ENCODE results near the gene ZNF75A. TPM values are rescaled to one million over a fixed set of nuclear protein-coding genes. Genes with fewer than 3 reads are reported as not detected.

ZNF75A gene
- total RNA-seq, 2 experiments from 2014 or later = 63.6 to 63.8 TPM

- POLR2A ChIA-PET = interaction anchor here (0.7 to 3.1 kb wide), 7 partner anchors 9 to 153 kb away, joined by 3 to 31 read pairs (median 5); partner anchors contain the start of genes ZNF174, ZNF263 and ZSCAN32
- peak overlapping the region; percentile 88 for H3K27ac Mint-ChIP-seq
- H3K9me3 Mint-ChIP-seq = peaks cover 38% of the 10 kb centered on the region
- peak overlapping the region; percentile 81 for H3K4me3 Mint-ChIP-seq
- no peak for ATAC-seq (ENCODE audit: low read depth)
- no peak for DNase-seq
- H3K4me1 Mint-ChIP-seq = peaks cover 16% of the 10 kb centered on the region
- H3K36me3 Mint-ChIP-seq = peaks cover 78% of the 10 kb centered on the region
- no peaks in the 10 kb centered on the region for H3K27me3 Mint-ChIP-seq
These were observed 927 bp upstream of the ZNF75A start for GRCh38 chr16:3304370-3304769.

- ATAC-seq (ENCODE audit: low read depth) = no peak
- peaks cover 29% of the 10 kb centered on the region for H3K9me3 Mint-ChIP-seq
- H3K4me1 Mint-ChIP-seq = peaks cover 16% of the 10 kb centered on the region
- DNase-seq = no peak
- POLR2A ChIA-PET = interaction anchor here (0.9 to 3.1 kb wide), 10 partner anchors 8 to 272 kb away, joined by 3 to 31 read pairs (median 4); partner anchors contain the start of genes ZNF174, ZNF263 and ZSCAN32
- H3K4me3 Mint-ChIP-seq = peak overlapping the region; percentile 81
- H3K36me3 Mint-ChIP-seq = peaks cover 78% of the 10 kb centered on the region
- no peaks in the 10 kb centered on the region for H3K27me3 Mint-ChIP-seq
- H3K27ac Mint-ChIP-seq = peak overlapping the region; percentile 86
These were observed 781 bp downstream of the ZNF75A start for GRCh38 chr16:3306078-3306477.

GRCh38 chr16:3311496-3311895 is 6.2 kb downstream of the ZNF75A start:
- DNase-seq (no peak), ATAC-seq (ENCODE audit: low read depth) (no peak)
- Mint-ChIP-seq H3K9me3 (peaks cover 49% of the 10 kb centered on the region), H3K27me3 (no peaks in the 10 kb centered on the region), H3K4me1 (peaks cover 3% of the 10 kb centered on the region), H3K27ac (no peak overlapping the region), H3K36me3 (peaks cover 97% of the 10 kb centered on the region), H3K4me3 (no peak overlapping the region)
- POLR2A ChIA-PET = no interaction called here

GRCh38 chr16:3317315-3317999 is 12.2 kb downstream of the ZNF75A start:
- POLR2A ChIA-PET = interaction anchor here (1.2 to 1.8 kb wide), 2 partner anchors 12 to 84 kb away, joined by 5 to 6 read pairs; partner anchors contain the start of genes TIGD7, ZNF174 and ZNF75A
- Mint-ChIP-seq H3K4me1 (no peaks in the 10 kb centered on the region), H3K4me3 (no peak overlapping the region), H3K27ac (no peak overlapping the region), H3K27me3 (no peaks in the 10 kb centered on the region), H3K9me3 (peaks cover 63% of the 10 kb centered on the region), H3K36me3 (peaks cover 72% of the 10 kb centered on the region)
- DNase-seq = no peak
- no peak for ATAC-seq (ENCODE audit: low read depth)

GRCh38 chr16:3321816-3322215 is 16.5 kb downstream of the ZNF75A start:
- DNase-seq (no peak), ATAC-seq (ENCODE audit: low read depth) (no peak)
- no peak overlapping the region for H3K4me3 Mint-ChIP-seq
- peaks cover 28% of the 10 kb centered on the region for H3K36me3 Mint-ChIP-seq
- POLR2A ChIA-PET = no interaction called here
- H3K27ac Mint-ChIP-seq = no peak overlapping the region
- peaks cover 35% of the 10 kb centered on the region for H3K9me3 Mint-ChIP-seq
- H3K4me1 Mint-ChIP-seq = no peaks in the 10 kb centered on the region
- H3K27me3 Mint-ChIP-seq = no peaks in the 10 kb centered on the region

DNA sequence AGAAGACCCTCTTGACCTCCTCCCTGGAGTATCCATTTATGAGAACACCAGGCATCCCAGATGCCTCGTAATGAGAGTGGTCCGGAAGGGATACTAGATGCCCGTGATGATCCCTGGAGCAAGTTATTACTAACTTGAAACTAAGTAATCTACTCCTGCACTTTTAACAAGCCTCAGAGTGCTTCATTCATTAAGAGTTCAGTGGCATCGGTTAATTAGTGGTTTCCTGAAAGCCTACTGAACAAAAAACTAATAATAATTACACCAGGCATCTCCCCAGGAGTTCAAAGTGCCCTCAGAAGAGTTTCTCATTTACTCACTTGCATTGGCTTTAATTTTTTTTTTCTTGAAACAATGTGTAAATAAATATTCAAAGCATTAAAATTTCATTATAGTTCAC is 22.2 kb downstream of the ZNF75A start:
- no peak for DNase-seq
- H3K9me3 Mint-ChIP-seq = peaks cover 14% of the 10 kb centered on the region
- no peak for ATAC-seq (ENCODE audit: low read depth)
- POLR2A ChIA-PET = no interaction called here
- no peak overlapping the region for H3K27ac Mint-ChIP-seq
- H3K4me3 Mint-ChIP-seq = no peak overlapping the region
- H3K27me3 Mint-ChIP-seq = peaks cover 3% of the 10 kb centered on the region
- no peaks in the 10 kb centered on the region for H3K36me3 Mint-ChIP-seq
- H3K4me1 Mint-ChIP-seq = no peaks in the 10 kb centered on the region

GRCh38 chr16:3328104-3328503 is 22.8 kb downstream of the ZNF75A start:
- Mint-ChIP-seq H3K9me3 (peaks cover 14% of the 10 kb centered on the region), H3K27ac (no peak overlapping the region), H3K36me3 (no peaks in the 10 kb centered on the region), H3K4me1 (no peaks in the 10 kb centered on the region), H3K27me3 (peaks cover 3% of the 10 kb centered on the region), H3K4me3 (no peak overlapping the region)
- DNase-seq = no peak
- POLR2A ChIA-PET = no interaction called here
- ATAC-seq (ENCODE audit: low read depth) = no peak

DNA sequence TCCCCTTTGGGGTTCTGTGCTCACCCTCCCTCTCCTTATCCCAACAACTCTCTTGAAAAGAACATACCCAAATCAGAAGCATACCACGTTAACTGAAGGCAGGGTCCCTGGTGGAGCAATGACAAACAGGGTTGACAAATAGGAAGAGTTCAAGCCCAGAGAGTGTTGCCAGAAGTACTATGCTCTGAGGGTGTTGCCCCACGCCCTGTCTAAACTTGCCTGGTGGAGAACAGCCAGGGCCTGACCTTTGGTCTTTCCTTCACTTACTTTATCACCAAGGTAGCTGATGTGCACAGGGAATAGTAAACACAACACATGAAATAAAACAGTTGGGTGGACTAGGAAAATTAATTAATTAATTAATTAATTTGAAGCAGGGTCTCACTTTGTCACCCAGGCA is 23.3 kb downstream of the ZNF75A start:
- no peak overlapping the region for H3K27ac Mint-ChIP-seq
- ATAC-seq (ENCODE audit: low read depth) = no peak
- H3K36me3 Mint-ChIP-seq = peaks cover 2% of the 10 kb centered on the region
- no peak overlapping the region for H3K4me3 Mint-ChIP-seq
- no peaks in the 10 kb centered on the region for H3K4me1 Mint-ChIP-seq
- no peak for DNase-seq
- POLR2A ChIA-PET = no interaction called here
- peaks cover 3% of the 10 kb centered on the region for H3K27me3 Mint-ChIP-seq
- peaks cover 16% of the 10 kb centered on the region for H3K9me3 Mint-ChIP-seq

GRCh38 chr16:3346041-3346440 is 40.7 kb downstream of the ZNF75A start:
- ATAC-seq (ENCODE audit: low read depth) = no peak
- POLR2A ChIA-PET = no interaction called here
- no peak for DNase-seq
- Mint-ChIP-seq H3K36me3 (no peaks in the 10 kb centered on the region), H3K9me3 (peaks cover 6% of the 10 kb centered on the region), H3K27me3 (no peaks in the 10 kb centered on the region), H3K4me1 (no peaks in the 10 kb centered on the region), H3K27ac (no peak overlapping the region), H3K4me3 (no peak overlapping the region)

- no peaks in the 10 kb centered on the region for H3K27me3 Mint-ChIP-seq
These were observed 42.3 kb downstream of the ZNF75A start for GRCh38 chr16:3347586-3347985.

DNA sequence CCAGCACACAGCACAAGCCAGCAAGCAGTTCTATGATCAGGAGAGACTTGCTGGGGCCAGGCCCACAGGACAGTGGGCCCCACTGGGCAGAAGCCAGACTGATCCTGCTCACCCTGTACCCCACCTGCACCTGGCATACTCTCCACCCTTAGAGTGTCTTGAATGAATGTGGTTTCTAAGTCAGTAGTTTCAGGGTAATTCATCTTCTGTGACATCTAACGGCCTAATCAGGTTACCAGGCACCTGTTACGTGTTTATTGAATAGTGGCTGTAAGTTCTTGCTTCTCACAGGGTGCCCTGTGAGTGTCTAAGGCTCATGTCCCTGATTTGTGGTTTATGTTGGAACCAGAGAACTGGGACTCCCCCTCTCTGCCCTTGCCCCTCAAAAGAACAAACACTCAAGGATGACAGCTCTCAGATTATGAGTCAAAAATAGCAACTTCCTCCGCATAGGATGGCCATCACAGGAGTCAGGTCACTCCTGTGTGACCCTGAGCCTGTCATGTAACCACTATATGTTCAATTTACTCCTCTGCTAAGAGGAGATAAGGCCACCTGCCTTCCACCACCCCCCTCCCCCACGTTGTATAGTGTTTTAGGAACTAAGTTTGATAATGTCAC is 43.4 kb downstream of the ZNF75A start:
- H3K9me3 Mint-ChIP-seq = peaks cover 3% of the 10 kb centered on the region
- POLR2A ChIA-PET = no interaction called here

More at GRCh38 chr16:3347586-3347985, 42.3 kb downstream of the ZNF75A start:
- no peaks in the 10 kb centered on the region for H3K36me3 Mint-ChIP-seq
- H3K9me3 Mint-ChIP-seq = peaks cover 2% of the 10 kb centered on the region
- no peak overlapping the region for H3K4me3 Mint-ChIP-seq
- POLR2A ChIA-PET = no interaction called here
- H3K27ac Mint-ChIP-seq = no peak overlapping the region
- ATAC-seq (ENCODE audit: low read depth) (no peak), DNase-seq (no peak)
- H3K4me1 Mint-ChIP-seq = no peaks in the 10 kb centered on the region

GRCh38 chr16:3349175-3349574 is 43.9 kb downstream of the ZNF75A start:
- Mint-ChIP-seq H3K36me3 (no peaks in the 10 kb centered on the region), H3K4me3 (no peak overlapping the region), H3K27ac (no peak overlapping the region), H3K4me1 (peaks cover 2% of the 10 kb centered on the region), H3K9me3 (peaks cover 7% of the 10 kb centered on the region), H3K27me3 (no peaks in the 10 kb centered on the region)
- no peak for DNase-seq
- POLR2A ChIA-PET = no interaction called here
- no peak for ATAC-seq (ENCODE audit: low read depth)

More for the DNA sequence above, 43.4 kb downstream of the ZNF75A start:
- Mint-ChIP-seq H3K27ac (no peak overlapping the region), H3K4me3 (no peak overlapping the region), H3K4me1 (peaks cover 1% of the 10 kb centered on the region), H3K27me3 (no peaks in the 10 kb centered on the region), H3K36me3 (no peaks in the 10 kb centered on the region)
- DNase-seq (no peak), ATAC-seq (ENCODE audit: low read depth) (no peak)

DNA sequence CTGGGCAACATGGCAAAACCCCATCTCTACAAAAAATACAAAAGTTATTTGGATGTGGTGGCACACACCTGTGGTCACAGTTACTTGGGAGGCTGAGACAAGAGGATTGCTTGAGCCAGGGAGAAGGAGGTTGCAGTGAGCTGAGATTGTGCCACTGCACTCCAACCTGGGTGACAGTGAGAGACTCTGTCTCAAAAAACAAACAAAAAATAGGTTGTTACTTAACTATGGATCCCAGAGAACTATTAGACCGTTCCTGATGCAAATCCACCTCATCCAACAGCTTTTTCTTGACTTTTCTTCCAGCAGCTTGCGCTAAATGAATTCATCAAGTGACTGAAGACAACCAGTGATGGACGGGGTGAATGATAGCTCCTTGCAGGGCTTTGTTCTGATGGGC is 50.3 kb downstream of the ZNF75A start, which contains the start of gene OR2C1:
TSS of gene OR2C1 (plus strand) at position 301 of the 400 bp plus-strand sequence. CDS start at position 353, 52 bp downstream.
- Mint-ChIP-seq H3K36me3 (no peaks in the 10 kb centered on the region), H3K27me3 (peaks cover 4% of the 10 kb centered on the region), H3K4me3 (no peak within 1 kb of the TSS), H3K9me3 (peaks cover 21% of the 10 kb centered on the region), H3K4me1 (peaks cover 2% of the 10 kb centered on the region), H3K27ac (no peak within 1 kb of the TSS)
- POLR2A ChIA-PET = no interaction called here
- DNase-seq (no peak), ATAC-seq (ENCODE audit: low read depth) (no peak)

DNA sequence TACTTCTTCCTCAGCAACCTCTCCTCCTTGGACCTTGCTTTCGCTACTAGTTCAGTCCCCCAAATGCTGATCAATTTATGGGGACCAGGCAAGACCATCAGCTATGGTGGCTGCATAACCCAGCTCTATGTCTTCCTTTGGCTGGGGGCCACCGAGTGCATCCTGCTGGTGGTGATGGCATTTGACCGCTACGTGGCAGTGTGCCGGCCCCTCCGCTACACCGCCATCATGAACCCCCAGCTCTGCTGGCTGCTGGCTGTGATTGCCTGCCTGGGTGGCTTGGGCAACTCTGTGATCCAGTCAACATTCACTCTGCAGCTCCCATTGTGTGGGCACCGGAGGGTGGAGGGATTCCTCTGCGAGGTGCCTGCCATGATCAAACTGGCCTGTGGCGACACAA is 50.8 kb downstream of the ZNF75A start:
- DNase-seq = no peak
- no peak overlapping the region for H3K4me3 Mint-ChIP-seq
- no peak overlapping the region for H3K27ac Mint-ChIP-seq
- H3K4me1 Mint-ChIP-seq = peaks cover 2% of the 10 kb centered on the region
- peaks cover 6% of the 10 kb centered on the region for H3K27me3 Mint-ChIP-seq
- H3K36me3 Mint-ChIP-seq = no peaks in the 10 kb centered on the region
- ATAC-seq (ENCODE audit: low read depth) = no peak
- peaks cover 21% of the 10 kb centered on the region for H3K9me3 Mint-ChIP-seq
- POLR2A ChIA-PET = no interaction called here

Measured in activated naive CD8-positive, alpha-beta T cell treated with anti-CD3 and anti-CD28 coated beads, Interleukin-2, amount 10 ng/mL, durations not matched to agents 7 days and 5 days (primary cell).